ENCODE data around the gene AZIN2.
"Not testable (repeated sequence)": the region's sequence is repeated elsewhere in the genome, so short reads cannot be mapped to it uniquely, and the experiment has no call there.

Gene AZIN2

DNA sequence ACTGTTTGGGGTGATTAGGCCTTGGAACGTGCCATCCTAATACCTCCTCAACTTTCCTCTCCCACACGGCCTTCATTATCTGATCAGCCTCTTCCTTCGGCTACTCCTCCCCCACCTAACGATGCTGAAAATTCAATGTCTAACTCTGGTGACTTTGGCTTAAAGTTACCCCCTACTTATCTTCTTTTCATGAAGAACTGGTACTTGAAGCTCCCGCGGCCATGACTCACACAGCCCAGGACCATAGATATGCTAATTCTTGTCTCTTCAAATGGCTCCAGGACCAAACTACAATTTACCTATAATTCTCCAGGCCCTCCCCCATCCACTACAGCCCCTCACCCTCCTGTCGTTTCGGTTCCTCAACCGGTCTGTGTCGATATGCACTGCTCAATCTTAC is 15.7 kb upstream of the AZIN2 start:
- Histone ChIP-seq H3K27me3 (ENCODE audit: insufficient read depth, low read length) (no peaks in the 10 kb centered on the region), H3K4me3 (ENCODE audit: low read depth, low read length, poor library complexity, severe bottlenecking) (no peak overlapping the region), H3K9ac (ENCODE audit: low read length) (no peak overlapping the region), H3K4me2 (ENCODE audit: low read length) (no peak overlapping the region), H3K79me2 (ENCODE audit: insufficient read depth, low read length) (no peaks in the 10 kb centered on the region), H3F3A (ENCODE audit: insufficient read depth, low read length) (no peaks in the 10 kb centered on the region), H3K9me3 (ENCODE audit: low read length) (peaks cover 12% of the 10 kb centered on the region; the same call in 1 of the 2 replicates), H3K9me2 (ENCODE audit: low read depth, low read length) (no peaks in the 10 kb centered on the region), H3K36me3 (ENCODE audit: insufficient read depth, low read length) (no peaks in the 10 kb centered on the region), H4K20me1 (ENCODE audit: insufficient read depth, low read length) (no peaks in the 10 kb centered on the region), H3K4me1 (ENCODE audit: insufficient read depth, low read length, severe bottlenecking) (no peaks in the 10 kb centered on the region), H3K27ac (ENCODE audit: low read depth, low read length, poor library complexity, severe bottlenecking) (no peak overlapping the region), H2AFZ (ENCODE audit: low read length) (no peak overlapping the region)
- TF ChIP-seq, protein P1, sequence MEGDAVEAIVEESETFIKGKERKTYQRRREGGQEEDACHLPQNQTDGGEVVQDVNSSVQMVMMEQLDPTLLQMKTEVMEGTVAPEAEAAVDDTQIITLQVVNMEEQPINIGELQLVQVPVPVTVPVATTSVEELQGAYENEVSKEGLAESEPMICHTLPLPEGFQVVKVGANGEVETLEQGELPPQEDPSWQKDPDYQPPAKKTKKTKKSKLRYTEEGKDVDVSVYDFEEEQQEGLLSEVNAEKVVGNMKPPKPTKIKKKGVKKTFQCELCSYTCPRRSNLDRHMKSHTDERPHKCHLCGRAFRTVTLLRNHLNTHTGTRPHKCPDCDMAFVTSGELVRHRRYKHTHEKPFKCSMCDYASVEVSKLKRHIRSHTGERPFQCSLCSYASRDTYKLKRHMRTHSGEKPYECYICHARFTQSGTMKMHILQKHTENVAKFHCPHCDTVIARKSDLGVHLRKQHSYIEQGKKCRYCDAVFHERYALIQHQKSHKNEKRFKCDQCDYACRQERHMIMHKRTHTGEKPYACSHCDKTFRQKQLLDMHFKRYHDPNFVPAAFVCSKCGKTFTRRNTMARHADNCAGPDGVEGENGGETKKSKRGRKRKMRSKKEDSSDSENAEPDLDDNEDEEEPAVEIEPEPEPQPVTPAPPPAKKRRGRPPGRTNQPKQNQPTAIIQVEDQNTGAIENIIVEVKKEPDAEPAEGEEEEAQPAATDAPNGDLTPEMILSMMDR (IDR thresholded peaks at IDR 0.05; ENCODE audit: low read length) = no peak
- TF ChIP-seq EZH2 (IDR thresholded peaks at IDR 0.05; ENCODE audit: borderline replicate concordance, low read length) = no peak

DNA sequence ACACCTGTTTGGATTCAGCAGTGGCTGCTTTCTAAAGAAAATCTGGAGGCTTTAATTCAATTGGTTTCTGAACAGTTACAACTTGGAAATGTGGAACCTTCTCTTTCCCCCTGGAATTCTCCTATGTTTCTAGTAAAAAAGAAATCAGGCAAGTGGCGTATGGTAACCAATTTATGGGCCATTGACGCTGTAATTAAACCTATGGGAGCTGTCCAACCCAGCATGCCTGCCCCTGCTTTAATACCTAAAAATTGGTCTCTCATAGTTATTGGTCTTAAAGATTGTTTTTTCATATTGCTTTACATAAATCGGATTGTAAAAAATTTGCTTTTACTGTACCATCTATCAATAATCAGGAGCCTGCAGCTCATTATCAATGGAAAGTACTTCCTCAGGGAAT is 14.5 kb upstream of the AZIN2 start:
- H3K9me2 ChIP-seq (ENCODE audit: low read depth, low read length); H3K27ac ChIP-seq (ENCODE audit: low read depth, low read length, poor library complexity, severe bottlenecking); H3K36me3 ChIP-seq (ENCODE audit: insufficient read depth, low read length); H3K4me2 ChIP-seq (ENCODE audit: low read length); H3K79me2 ChIP-seq (ENCODE audit: insufficient read depth, low read length); H3K4me3 ChIP-seq (ENCODE audit: low read depth, low read length, poor library complexity, severe bottlenecking); H3K9ac ChIP-seq (ENCODE audit: low read length); H3F3A ChIP-seq (ENCODE audit: insufficient read depth, low read length); H2AFZ ChIP-seq (ENCODE audit: low read length); H3K4me1 ChIP-seq (ENCODE audit: insufficient read depth, low read length, severe bottlenecking); H3K27me3 ChIP-seq (ENCODE audit: insufficient read depth, low read length); H4K20me1 ChIP-seq (ENCODE audit: insufficient read depth, low read length): not testable (repeated sequence)
- peaks cover 12% of the 10 kb centered on the region; the same call in 1 of the 2 replicates for H3K9me3 ChIP-seq (ENCODE audit: low read length)

DNA sequence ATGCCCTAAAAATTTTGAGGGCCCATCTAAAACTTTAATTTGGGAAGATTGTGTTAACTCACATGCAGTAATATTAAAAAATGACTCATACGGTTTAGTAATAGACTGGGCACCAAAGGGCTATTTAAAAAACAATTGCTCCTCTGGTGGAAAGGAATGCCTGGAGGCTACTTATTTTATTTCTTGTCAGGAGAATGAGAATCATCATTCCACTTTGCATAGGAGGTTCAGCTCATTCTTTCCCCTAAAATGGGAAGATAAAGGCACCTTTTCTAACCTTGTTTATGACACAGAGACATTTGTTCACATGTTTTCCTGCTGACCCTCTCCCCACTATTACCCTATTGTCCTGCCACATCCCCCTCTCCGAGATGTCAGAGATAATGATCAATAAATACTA is 12.8 kb upstream of the AZIN2 start:
- not testable (repeated sequence) for H3K27ac ChIP-seq (ENCODE audit: low read depth, low read length, poor library complexity, severe bottlenecking); H3K9me3 ChIP-seq (ENCODE audit: low read length); H2AFZ ChIP-seq (ENCODE audit: low read length); H3K9ac ChIP-seq (ENCODE audit: low read length); H3K4me3 ChIP-seq (ENCODE audit: low read depth, low read length, poor library complexity, severe bottlenecking); H4K20me1 ChIP-seq (ENCODE audit: insufficient read depth, low read length); H3K4me1 ChIP-seq (ENCODE audit: insufficient read depth, low read length, severe bottlenecking); H3K36me3 ChIP-seq (ENCODE audit: insufficient read depth, low read length); H3K79me2 ChIP-seq (ENCODE audit: insufficient read depth, low read length); H3K4me2 ChIP-seq (ENCODE audit: low read length); H3F3A ChIP-seq (ENCODE audit: insufficient read depth, low read length); H3K9me2 ChIP-seq (ENCODE audit: low read depth, low read length); H3K27me3 ChIP-seq (ENCODE audit: insufficient read depth, low read length)

DNA sequence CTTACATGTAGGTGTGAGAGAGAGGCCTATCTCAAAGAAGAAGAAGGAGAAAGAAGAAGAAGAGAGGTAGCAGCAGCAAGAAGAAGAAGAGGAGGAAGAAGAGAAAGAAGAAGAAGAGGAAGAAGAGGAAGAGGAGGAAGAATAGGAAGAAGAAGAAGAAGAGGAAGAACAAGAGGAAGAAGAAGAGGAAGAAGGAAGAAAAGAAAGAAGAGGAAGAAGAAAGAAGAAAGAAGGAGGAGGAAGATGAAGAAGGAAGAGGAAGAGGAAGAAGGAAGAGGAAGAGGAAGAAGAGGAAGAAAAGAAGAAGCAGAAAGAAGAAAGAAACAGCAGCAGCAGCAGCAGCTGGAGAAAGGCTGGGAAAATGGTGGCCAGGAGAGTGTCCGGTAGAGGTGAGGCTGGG is 10.3 kb upstream of the AZIN2 start:
- Histone ChIP-seq H4K20me1 (ENCODE audit: insufficient read depth, low read length) (no peaks in the 10 kb centered on the region), H3F3A (ENCODE audit: insufficient read depth, low read length) (no peaks in the 10 kb centered on the region), H3K4me3 (ENCODE audit: low read depth, low read length, poor library complexity, severe bottlenecking) (no peak overlapping the region), H3K9me2 (ENCODE audit: low read depth, low read length) (no peaks in the 10 kb centered on the region), H3K4me2 (ENCODE audit: low read length) (no peak overlapping the region), H3K79me2 (ENCODE audit: insufficient read depth, low read length) (no peaks in the 10 kb centered on the region), H3K9me3 (ENCODE audit: low read length) (no peaks in the 10 kb centered on the region), H3K27ac (ENCODE audit: low read depth, low read length, poor library complexity, severe bottlenecking) (no peak overlapping the region), H3K27me3 (ENCODE audit: insufficient read depth, low read length) (no peaks in the 10 kb centered on the region), H2AFZ (ENCODE audit: low read length) (no peak overlapping the region), H3K4me1 (ENCODE audit: insufficient read depth, low read length, severe bottlenecking) (no peaks in the 10 kb centered on the region), H3K36me3 (ENCODE audit: insufficient read depth, low read length) (no peaks in the 10 kb centered on the region), H3K9ac (ENCODE audit: low read length) (no peak overlapping the region)
- TF ChIP-seq, protein P1 (IDR thresholded peaks at IDR 0.05; ENCODE audit: low read length) = no peak
- no peak for TF ChIP-seq EZH2 (IDR thresholded peaks at IDR 0.05; ENCODE audit: borderline replicate concordance, low read length)
